ENCODE data around the gene SLC6A19. TPM values are rescaled to one million over a fixed set of nuclear protein-coding genes. Genes with fewer than 3 reads are reported as not detected.

Gene SLC6A19
- total RNA-seq, 2 donors from 2014 or later: not detected

DNA sequence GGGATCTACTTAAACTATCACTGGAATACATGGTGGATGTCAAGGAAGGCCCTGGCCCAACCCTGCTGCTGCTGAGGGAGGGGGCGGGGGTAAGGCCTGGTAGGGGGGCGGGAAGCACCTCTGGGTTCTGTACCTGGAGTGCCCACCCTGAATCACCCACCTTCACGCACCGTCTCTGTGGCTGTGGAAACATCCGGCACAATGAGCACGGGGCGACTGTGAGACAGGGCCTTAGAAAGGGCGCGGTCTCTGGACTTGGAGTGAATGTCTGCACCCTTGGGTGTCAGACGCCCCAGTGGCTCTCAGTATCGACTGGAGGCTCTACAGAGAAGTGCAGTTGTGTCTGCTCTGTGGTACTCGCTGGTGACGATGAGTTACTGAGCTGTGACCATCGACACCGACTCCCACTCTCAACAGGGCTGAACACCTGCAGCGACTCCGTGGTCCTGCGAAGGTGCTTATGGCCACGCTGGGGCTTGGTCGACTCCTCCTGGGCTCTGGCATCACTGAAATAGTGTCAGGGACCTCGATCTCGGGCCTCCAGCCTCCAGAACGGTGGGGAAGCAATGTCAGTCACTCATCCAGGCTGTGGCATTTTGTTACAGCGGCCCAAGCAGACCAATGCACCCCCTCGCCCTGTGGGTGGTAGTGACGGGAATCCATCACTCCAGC is 25.5 kb upstream of the SLC6A19 start:
- Histone ChIP-seq H3K27ac (no peak overlapping the region), H3K9me3 (no peaks in the 10 kb centered on the region), H3K4me3 (no peak overlapping the region), H3K36me3 (no peaks in the 10 kb centered on the region), H3K4me1 (no peaks in the 10 kb centered on the region), H3K27me3 (no peaks in the 10 kb centered on the region)
- TF ChIP-seq, protein P1, sequence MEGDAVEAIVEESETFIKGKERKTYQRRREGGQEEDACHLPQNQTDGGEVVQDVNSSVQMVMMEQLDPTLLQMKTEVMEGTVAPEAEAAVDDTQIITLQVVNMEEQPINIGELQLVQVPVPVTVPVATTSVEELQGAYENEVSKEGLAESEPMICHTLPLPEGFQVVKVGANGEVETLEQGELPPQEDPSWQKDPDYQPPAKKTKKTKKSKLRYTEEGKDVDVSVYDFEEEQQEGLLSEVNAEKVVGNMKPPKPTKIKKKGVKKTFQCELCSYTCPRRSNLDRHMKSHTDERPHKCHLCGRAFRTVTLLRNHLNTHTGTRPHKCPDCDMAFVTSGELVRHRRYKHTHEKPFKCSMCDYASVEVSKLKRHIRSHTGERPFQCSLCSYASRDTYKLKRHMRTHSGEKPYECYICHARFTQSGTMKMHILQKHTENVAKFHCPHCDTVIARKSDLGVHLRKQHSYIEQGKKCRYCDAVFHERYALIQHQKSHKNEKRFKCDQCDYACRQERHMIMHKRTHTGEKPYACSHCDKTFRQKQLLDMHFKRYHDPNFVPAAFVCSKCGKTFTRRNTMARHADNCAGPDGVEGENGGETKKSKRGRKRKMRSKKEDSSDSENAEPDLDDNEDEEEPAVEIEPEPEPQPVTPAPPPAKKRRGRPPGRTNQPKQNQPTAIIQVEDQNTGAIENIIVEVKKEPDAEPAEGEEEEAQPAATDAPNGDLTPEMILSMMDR (IDR thresholded peaks at IDR 0.05): no peak
- DNase-seq (ENCODE audit: low spot score): no peak

DNA sequence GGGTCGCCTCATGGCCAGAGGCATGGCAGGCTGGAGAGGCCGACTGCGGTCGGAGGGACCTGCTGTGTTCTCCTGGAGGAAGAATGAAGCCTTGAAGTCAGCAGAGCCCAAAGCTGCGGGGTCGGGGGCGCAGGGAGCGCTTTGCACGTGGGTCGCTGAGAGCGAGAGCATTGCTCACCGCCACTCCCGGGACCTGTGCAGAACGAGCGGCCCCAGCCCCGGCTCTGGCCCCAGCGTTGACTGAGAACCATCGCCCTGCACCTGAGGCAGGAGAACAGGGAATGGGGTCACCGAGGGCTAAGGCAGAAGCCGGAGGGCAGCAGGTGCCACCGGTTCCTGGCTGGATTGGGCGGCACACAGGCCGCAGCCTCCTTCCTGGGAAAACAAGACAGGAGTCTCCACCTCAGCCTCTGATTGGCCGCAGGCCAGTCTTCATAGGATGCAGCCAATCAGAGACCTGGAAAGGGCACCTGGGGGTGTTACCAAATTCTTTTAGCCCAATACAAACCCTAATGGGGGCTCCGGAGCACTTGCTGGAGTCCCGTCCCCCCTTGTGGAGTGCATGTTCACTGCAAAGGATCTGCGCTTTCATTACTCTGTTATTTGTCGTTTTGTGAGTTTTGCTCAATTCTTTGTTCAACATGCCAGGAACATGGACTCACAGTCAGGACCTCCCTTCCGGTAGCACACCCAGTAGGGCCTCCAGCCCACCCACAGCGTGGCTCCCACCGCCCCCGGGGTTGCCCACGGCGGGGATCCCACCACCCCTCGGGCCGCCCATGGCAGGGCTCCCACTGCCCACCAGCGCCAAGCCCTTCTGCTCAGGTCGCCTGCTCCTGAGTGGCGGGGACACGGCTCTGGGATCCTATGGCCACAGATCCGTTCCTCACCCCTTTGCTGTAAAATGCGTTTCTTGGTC is 24.7 kb upstream of the SLC6A19 start:
- Histone ChIP-seq H3K27ac (no peak overlapping the region), H3K4me1 (no peaks in the 10 kb centered on the region), H3K36me3 (no peaks in the 10 kb centered on the region), H3K27me3 (no peaks in the 10 kb centered on the region), H3K9me3 (no peaks in the 10 kb centered on the region), H3K4me3 (no peak overlapping the region)
- DNase-seq (ENCODE audit: low spot score): no peak
- TF ChIP-seq, protein P1 (IDR thresholded peaks at IDR 0.05): no peak

DNA sequence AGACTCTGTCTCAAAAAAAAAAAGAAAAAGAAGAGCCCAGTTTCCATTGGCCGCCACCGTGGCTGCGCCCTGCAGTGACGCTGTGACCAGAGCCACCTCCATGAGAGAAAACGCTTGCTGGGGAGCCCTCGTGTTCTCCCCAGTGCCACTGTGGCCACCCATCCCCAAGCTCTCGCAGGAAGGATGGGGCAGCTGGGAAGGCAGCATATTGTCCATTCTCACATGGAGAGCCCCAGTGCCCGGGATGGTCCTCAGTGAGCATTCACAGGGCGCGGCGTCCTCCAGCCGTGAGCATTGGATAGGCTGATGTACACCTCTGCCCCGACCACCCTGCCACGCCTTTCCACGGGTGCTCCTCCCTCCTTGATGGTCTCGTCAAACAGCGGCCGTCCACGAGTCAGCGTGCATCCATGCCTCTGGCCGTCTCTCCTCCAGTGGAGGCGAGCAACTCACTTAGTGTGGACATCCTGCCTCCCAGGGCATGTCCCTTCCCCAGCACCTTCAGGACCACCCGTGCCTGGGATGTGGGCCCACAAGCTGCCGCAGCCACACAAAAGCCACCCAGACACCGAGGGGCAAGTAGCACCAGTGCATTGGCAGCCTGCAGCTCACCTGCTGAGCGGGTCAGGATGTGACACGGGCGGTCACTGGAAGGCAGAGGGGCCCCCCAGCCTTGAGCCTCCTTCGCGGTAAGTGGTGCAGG is 23.4 kb upstream of the SLC6A19 start:
- TF ChIP-seq, protein P1 (IDR thresholded peaks at IDR 0.05): no peak
- Histone ChIP-seq H3K36me3 (no peaks in the 10 kb centered on the region), H3K27ac (no peak overlapping the region), H3K4me1 (peaks cover 0 to 8% of the 10 kb centered on the region in 2 donors), H3K9me3 (no peaks in the 10 kb centered on the region), H3K4me3 (no peak overlapping the region), H3K27me3 (no peaks in the 10 kb centered on the region)
- DNase-seq (ENCODE audit: low spot score): no peak

DNA sequence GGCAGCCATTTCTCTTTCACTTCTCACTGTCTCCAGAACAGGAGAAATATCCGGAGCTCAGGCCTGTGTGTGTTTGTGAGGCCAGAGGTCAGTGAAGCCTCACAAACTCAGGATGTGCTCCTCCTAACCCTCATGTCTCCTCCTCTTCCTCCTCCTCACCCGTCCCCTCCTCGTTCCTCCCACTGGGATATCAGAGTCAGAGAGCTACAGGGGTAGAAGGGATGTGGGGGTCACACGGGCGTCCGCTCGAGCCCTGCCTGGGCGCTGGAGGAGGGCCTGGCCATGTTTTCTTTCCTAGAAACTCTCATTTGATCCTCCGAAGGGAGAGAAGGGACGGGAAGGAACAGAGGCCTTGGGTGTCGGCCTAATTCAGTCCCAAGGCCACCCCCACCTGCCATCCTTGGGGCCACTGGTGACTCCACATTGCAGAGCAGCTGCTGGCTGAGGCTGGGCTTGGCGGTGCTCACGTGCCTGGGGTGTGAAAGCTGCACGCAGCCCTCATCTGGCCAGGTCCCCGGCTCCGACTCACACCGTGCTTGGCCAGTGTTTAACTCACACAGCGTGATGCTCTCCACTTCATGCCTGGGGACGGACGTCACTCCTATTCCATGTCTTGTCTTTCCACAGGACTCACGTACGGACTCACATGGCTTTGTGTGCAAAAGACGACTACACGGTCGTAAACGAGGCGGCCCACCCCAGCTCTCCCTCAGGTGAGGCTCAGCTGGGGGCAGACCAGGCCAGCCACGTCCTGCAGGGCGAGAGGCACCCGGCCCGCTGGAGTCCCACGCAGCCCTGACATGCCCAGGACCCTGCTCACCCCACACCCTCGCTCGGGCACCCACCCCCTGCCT is 22.6 kb upstream of the SLC6A19 start:
- no peaks in the 10 kb centered on the region for H3K9me3 ChIP-seq
- TF ChIP-seq, protein P1 (IDR thresholded peaks at IDR 0.05): no peak
- no peak overlapping the region for H3K27ac ChIP-seq
- no peaks in the 10 kb centered on the region for H3K36me3 ChIP-seq
- DNase-seq (ENCODE audit: low spot score): no peak
- H3K4me1 ChIP-seq: peaks cover 0 to 15% of the 10 kb centered on the region in 2 donors
- H3K27me3 ChIP-seq: no peaks in the 10 kb centered on the region
- no peak overlapping the region for H3K4me3 ChIP-seq

DNA sequence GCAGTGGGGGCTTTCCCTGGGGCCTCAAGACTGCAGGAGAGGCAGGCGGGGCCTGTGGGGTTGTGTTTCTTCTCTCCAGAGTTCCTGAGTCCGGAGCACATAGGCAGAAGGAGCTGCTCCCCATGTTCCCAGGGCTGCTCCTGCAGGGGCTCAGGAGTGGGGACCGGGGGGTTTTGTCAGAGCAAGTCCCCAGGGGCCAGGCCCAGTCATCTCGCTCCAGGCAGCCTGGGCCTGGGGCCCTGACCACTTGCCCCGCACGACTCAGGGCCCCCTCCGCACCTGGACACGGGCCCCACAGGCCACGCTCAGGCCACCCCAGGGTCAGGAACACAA is 22.0 kb upstream of the SLC6A19 start:
- peaks cover 0 to 19% of the 10 kb centered on the region in 2 donors for H3K4me1 ChIP-seq
- no peak for DNase-seq (ENCODE audit: low spot score)
- H3K36me3 ChIP-seq: no peaks in the 10 kb centered on the region
- H3K4me3 ChIP-seq: no peak overlapping the region
- H3K9me3 ChIP-seq: no peaks in the 10 kb centered on the region
- no peaks in the 10 kb centered on the region for H3K27me3 ChIP-seq
- TF ChIP-seq, protein P1 (IDR thresholded peaks at IDR 0.05): no peak
- H3K27ac ChIP-seq: no peak overlapping the region

All from right atrium auricular region (tissue), 2 donors.